NT2/D1 (cell line): Measurements from ENCODE around the gene AKAP5.

Experiments used
- YY1 ChIP-seq: IDR thresholded peaks from 2 replicates; pipeline ENCODE4 v1.6.1; 2011; ENCODE audit not compliant: insufficient read length, insufficient read depth
- ZNF274 ChIP-seq: IDR thresholded peaks from 2 replicates; pipeline ENCODE4 v1.6.1; 2011; ENCODE audit warnings: mild to moderate bottlenecking, low read depth, low read length

DNA sequence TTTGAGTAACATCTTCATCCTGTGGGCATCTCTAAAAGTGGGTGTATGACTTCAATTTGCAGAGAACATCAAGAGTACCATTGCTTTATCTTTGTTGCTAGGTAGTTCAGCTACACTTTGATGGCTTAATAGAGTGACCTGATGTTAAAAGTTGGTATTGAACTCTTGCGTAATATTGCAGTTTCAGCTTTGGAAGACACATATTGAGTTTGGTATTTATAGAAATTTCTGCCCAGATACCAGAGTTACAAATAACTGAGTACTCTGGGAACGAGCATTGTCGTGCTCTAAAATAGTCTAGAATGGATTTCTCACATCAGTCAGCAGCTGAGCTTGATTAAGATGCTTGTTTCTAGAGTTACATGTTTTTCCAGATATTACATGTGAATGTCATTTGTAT, 24.8 kb upstream of the AKAP5 start:
- TF ChIP-seq ZNF274 (no peak), YY1 (no peak)
